ENCODE measurements around the gene ITGAE. TPM values are rescaled to one million over a fixed set of nuclear protein-coding genes. Genes with fewer than 3 reads are reported as not detected.
A peak's percentile ranks its signal among the peaks of the same experiment; 100 is the strongest.

Gene ITGAE
- polyA plus RNA-seq, 3 donors, result 66.6 to 102 (median 78.8) TPM

DNA sequence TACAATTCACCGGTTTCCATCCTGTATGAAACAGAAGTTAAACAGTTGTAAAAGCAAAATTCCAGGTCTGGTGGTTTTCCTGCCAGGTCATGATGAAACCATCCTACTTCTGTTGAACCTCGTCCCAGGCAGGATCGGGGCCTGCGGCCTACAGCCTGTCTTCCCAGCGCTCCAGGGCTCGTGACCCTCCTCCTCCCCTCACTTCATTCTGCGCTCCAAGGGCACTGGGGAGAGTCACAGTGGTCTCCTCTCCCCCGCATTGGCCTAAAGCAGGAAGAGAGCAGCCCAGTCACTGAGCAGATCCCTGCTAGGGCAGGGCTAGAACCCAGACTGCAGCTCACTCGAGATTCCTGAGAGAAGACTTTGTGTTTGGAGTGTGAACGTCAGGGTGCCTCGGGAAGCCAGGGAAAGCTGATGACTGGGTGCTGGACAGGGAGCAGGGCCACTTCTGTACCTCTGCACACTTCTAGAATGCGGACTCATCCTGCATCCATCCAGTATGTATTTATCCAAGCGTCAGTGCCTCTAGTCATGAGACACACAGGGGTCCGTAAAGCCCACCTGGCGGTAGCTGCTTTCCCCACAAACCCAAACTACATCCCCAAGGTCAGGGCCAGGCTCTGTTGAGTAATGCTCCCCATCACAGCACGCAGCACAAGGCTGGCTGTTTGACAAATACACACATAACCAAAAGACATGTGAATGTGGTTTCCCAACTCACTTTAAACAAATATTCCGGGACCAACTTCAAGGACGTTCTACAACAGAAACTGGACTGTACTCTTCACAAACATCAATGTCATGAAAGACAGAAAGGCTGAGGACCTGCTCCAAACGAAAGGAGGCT is 1.7 kb upstream of the ITGAE start:
- Histone ChIP-seq H3K9ac (ENCODE audit: insufficient read depth, low read length, poor library complexity, severe bottlenecking) (peak overlapping the region; percentile 68), H2AFZ (ENCODE audit: insufficient read depth, low read depth, low read length, poor library complexity, severe bottlenecking) (peak overlapping the region; percentile 61), H3K4me3 (replicated peaks in 1 of 3; ENCODE audit: low read depth in 2 of 3, low read length in 3 of 3) (peak overlapping the region in 1 of 3 experiments; percentile 58), H3K36me3 (replicated peaks in 1 of 2; ENCODE audit: control insufficient read depth in 1 of 2, insufficient read depth in 2 of 2, low read length in 2 of 2) (peaks cover 15% of the 10 kb centered on the region in 2 donors), H3K4me1 (ENCODE audit: control insufficient read depth in 1 of 2, insufficient read depth in 2 of 2, low read length in 2 of 2) (peaks cover 70 to 72% of the 10 kb centered on the region in 2 donors), H3K4me2 (replicated peaks; ENCODE audit: extremely low read depth, low read length, poor library complexity, severe bottlenecking) (peak overlapping the region; percentile 70), H3K27me3 (ENCODE audit: control insufficient read depth in 2 of 2, insufficient read depth in 2 of 2, low read length in 2 of 2) (no peaks in the 10 kb centered on the region), H3K79me2 (ENCODE audit: insufficient read depth, low read length) (no peaks in the 10 kb centered on the region), H4K20me1 (ENCODE audit: insufficient read depth, low read length) (no peaks in the 10 kb centered on the region), H3K27ac (ENCODE audit: low read depth in 1 of 2, low read length in 2 of 2) (peak overlapping the region; percentile 94 to 96), H3K9me3 (replicated peaks in 1 of 2; ENCODE audit: control insufficient read depth in 1 of 2, insufficient read depth in 1 of 2, low read length in 2 of 2) (no peaks in the 10 kb centered on the region)
- peak; percentile 69 to 76 (median 72) for DNase-seq
- peaks cover 21 to 25% of the 10 kb centered on the region in 2 donors for H3K36me3 Mint-ChIP-seq
- TF ChIP-seq, protein P1, sequence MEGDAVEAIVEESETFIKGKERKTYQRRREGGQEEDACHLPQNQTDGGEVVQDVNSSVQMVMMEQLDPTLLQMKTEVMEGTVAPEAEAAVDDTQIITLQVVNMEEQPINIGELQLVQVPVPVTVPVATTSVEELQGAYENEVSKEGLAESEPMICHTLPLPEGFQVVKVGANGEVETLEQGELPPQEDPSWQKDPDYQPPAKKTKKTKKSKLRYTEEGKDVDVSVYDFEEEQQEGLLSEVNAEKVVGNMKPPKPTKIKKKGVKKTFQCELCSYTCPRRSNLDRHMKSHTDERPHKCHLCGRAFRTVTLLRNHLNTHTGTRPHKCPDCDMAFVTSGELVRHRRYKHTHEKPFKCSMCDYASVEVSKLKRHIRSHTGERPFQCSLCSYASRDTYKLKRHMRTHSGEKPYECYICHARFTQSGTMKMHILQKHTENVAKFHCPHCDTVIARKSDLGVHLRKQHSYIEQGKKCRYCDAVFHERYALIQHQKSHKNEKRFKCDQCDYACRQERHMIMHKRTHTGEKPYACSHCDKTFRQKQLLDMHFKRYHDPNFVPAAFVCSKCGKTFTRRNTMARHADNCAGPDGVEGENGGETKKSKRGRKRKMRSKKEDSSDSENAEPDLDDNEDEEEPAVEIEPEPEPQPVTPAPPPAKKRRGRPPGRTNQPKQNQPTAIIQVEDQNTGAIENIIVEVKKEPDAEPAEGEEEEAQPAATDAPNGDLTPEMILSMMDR (IDR thresholded peaks at IDR 0.05), result no peak
- H3K4me1 Mint-ChIP-seq, result peaks cover 67% of the 10 kb centered on the region
- WGBS (ENCODE audit: insufficient coverage), result 19% methylated on average over 18 of the region's 19 CpGs
- intact Hi-C loops (cut with micrococcal nuclease), result loop anchor here in 1 of 2 donors (5.0 kb wide), 1 partner anchor 35 kb away; no protein-coding TSS in a partner anchor
- no peaks in the 10 kb centered on the region for H3K9me3 Mint-ChIP-seq
- peaks cover 0 to 2% (median 2%) of the 10 kb centered on the region in 3 donors for H3K27me3 Mint-ChIP-seq (ENCODE audit: low read depth in 3 of 3)
- peak overlapping the region; percentile 45 to 80 for H3K4me3 Mint-ChIP-seq
- peak overlapping the region; percentile 89 to 99 (median 96) for H3K27ac Mint-ChIP-seq

DNA sequence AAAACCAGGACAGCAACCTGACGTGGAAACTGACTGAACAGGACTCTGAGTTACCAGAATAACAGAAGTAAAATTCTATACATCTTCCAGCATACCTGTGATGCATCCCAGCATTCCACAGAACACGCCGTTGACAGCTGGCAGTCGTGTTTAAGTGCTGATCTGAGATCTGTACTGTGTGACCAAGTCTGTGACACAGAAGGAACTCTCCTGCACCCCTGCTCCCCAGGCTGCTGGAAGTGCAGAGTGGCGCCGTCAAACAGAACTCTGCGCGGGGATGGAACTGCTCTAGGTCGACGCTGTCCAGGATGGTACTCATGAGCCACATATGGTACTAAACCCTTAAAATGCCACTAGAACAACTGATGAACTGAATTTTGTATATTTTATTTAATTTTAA is 804 bp upstream of the ITGAE start:
- intact Hi-C loops (cut with micrococcal nuclease), result loop anchor here in 1 of 2 donors (5.0 kb wide), 1 partner anchor 34 kb away; no protein-coding TSS in a partner anchor
- Histone ChIP-seq H3K27me3 (ENCODE audit: control insufficient read depth in 2 of 2, insufficient read depth in 2 of 2, low read length in 2 of 2) (no peaks in the 10 kb centered on the region), H3K4me1 (ENCODE audit: control insufficient read depth in 1 of 2, insufficient read depth in 2 of 2, low read length in 2 of 2) (peaks cover 70 to 73% of the 10 kb centered on the region in 2 donors), H3K36me3 (replicated peaks in 1 of 2; ENCODE audit: control insufficient read depth in 1 of 2, insufficient read depth in 2 of 2, low read length in 2 of 2) (peaks cover 7 to 9% of the 10 kb centered on the region in 2 donors), H3K27ac (ENCODE audit: low read depth in 1 of 2, low read length in 2 of 2) (peak overlapping the region; percentile 94 to 96), H3K9ac (ENCODE audit: insufficient read depth, low read length, poor library complexity, severe bottlenecking) (no peak overlapping the region), H2AFZ (ENCODE audit: insufficient read depth, low read depth, low read length, poor library complexity, severe bottlenecking) (no peak overlapping the region), H4K20me1 (ENCODE audit: insufficient read depth, low read length) (no peaks in the 10 kb centered on the region), H3K79me2 (ENCODE audit: insufficient read depth, low read length) (no peaks in the 10 kb centered on the region), H3K9me3 (replicated peaks in 1 of 2; ENCODE audit: control insufficient read depth in 1 of 2, insufficient read depth in 1 of 2, low read length in 2 of 2) (no peaks in the 10 kb centered on the region), H3K4me3 (replicated peaks in 1 of 3; ENCODE audit: low read depth in 2 of 3, low read length in 3 of 3) (no peak overlapping the region), H3K4me2 (replicated peaks; ENCODE audit: extremely low read depth, low read length, poor library complexity, severe bottlenecking) (no peak overlapping the region)
- TF ChIP-seq, protein P1 (IDR thresholded peaks at IDR 0.05), result no peak
- Mint-ChIP-seq H3K4me1 (peaks cover 67% of the 10 kb centered on the region), H3K27ac (peak overlapping the region in 3 of 7 donors; percentile 54 to 85 (median 76)), H3K27me3 (ENCODE audit: low read depth in 3 of 3) (peaks cover 0 to 2% (median 2%) of the 10 kb centered on the region in 3 donors), H3K9me3 (no peaks in the 10 kb centered on the region), H3K36me3 (peaks cover 12 to 16% of the 10 kb centered on the region in 2 donors), H3K4me3 (no peak overlapping the region)
- no peak for DNase-seq
- WGBS (ENCODE audit: insufficient coverage), result 78% methylated on average over 4 of the region's 10 CpGs
